KMS-11 (cell line): ENCODE data around the gene PPP1CB.

ENCODE experiments used
- H2AFZ ChIP-seq: fragments of 200-600 bp; sonication (generic); 2 replicates; pipeline ENCODE4 v1.6.1; 2016; ENCODE audit warnings: antibody characterized with exemption, mixed run types, low read depth
- H3K27ac ChIP-seq: fragments of 200-600 bp; sonication (generic); 2 replicates; pipeline ENCODE4 v1.6.1; 2016; ENCODE audit warnings: mild to moderate bottlenecking, mixed run types
- H3K27me3 ChIP-seq: fragments of 200-600 bp; sonication (generic); 2 replicates; pipeline ENCODE4 v1.6.1; 2017; ENCODE audit warnings: mild to moderate bottlenecking, low read depth, mixed run types, moderate library complexity; ENCODE audit not compliant: insufficient read depth
- H3K36me3 ChIP-seq: fragments of 200-600 bp; sonication (generic); 2 replicates; pipeline ENCODE4 v1.6.1; 2017; ENCODE audit warnings: mild to moderate bottlenecking, mixed run types; ENCODE audit not compliant: insufficient read depth
- H3K4me1 ChIP-seq: fragments of 200-600 bp; sonication (generic); 2 replicates; pipeline ENCODE4 v1.6.1; 2016; ENCODE audit warnings: mild to moderate bottlenecking, low read depth, mixed run types; ENCODE audit not compliant: poor library complexity, severe bottlenecking
- H3K4me2 ChIP-seq: fragments of 200-600 bp; sonication (generic); 2 replicates; pipeline ENCODE4 v1.7.0; 2016; ENCODE audit warnings: mild to moderate bottlenecking, mixed run types
- H3K4me3 ChIP-seq: fragments of 200-600 bp; sonication (generic); IDR thresholded peaks from 2 replicates; pipeline ENCODE4 v1.6.1; 2017; ENCODE audit warnings: low read depth, low read length, mixed read lengths; ENCODE audit not compliant: insufficient read depth
- H3K79me2 ChIP-seq: fragments of 200-600 bp; sonication (generic); 2 replicates; pipeline ENCODE4 v1.6.1; 2016; ENCODE audit warnings: low read depth, mixed run types; ENCODE audit not compliant: insufficient read depth
- H3K9ac ChIP-seq: fragments of 200-600 bp; sonication (generic); 2 replicates; pipeline ENCODE4 v1.6.1; 2016; ENCODE audit warnings: mild to moderate bottlenecking, mixed run types
- H4K20me1 ChIP-seq: fragments of 200-600 bp; sonication (generic); 2 replicates; pipeline ENCODE4 v1.6.1; 2016; ENCODE audit warnings: mild to moderate bottlenecking, mixed run types; ENCODE audit not compliant: insufficient read depth
- TF ChIP-seq, protein P1 (sequence below): fragments of 200-600 bp; sonication (generic); conservative IDR thresholded peaks from 2 replicates; pipeline ENCODE4 v1.6.1; 2017; ENCODE audit warnings: low read depth, mild to moderate bottlenecking, antibody characterized with exemption, low read length, moderate library complexity, mixed read lengths

The PPP1CB gene

GRCh38 chr2:28822036-28822435 is 70.4 kb downstream of the PPP1CB start:
- H3K27ac ChIP-seq = no peak overlapping the region
- no peak overlapping the region for H2AFZ ChIP-seq
- H3K4me3 ChIP-seq = no peak overlapping the region
- no peaks in the 10 kb centered on the region for H3K79me2 ChIP-seq
- TF ChIP-seq, protein P1, sequence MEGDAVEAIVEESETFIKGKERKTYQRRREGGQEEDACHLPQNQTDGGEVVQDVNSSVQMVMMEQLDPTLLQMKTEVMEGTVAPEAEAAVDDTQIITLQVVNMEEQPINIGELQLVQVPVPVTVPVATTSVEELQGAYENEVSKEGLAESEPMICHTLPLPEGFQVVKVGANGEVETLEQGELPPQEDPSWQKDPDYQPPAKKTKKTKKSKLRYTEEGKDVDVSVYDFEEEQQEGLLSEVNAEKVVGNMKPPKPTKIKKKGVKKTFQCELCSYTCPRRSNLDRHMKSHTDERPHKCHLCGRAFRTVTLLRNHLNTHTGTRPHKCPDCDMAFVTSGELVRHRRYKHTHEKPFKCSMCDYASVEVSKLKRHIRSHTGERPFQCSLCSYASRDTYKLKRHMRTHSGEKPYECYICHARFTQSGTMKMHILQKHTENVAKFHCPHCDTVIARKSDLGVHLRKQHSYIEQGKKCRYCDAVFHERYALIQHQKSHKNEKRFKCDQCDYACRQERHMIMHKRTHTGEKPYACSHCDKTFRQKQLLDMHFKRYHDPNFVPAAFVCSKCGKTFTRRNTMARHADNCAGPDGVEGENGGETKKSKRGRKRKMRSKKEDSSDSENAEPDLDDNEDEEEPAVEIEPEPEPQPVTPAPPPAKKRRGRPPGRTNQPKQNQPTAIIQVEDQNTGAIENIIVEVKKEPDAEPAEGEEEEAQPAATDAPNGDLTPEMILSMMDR = no peak
- H3K36me3 ChIP-seq = no peaks in the 10 kb centered on the region
- H3K27me3 ChIP-seq = no peaks in the 10 kb centered on the region
- H3K4me2 ChIP-seq = no peak overlapping the region
- H4K20me1 ChIP-seq = no peaks in the 10 kb centered on the region; the same call in 1 of the 2 replicates
- H3K4me1 ChIP-seq = no peaks in the 10 kb centered on the region
- H3K9ac ChIP-seq = no peak overlapping the region

- no peak overlapping the region for H2AFZ ChIP-seq
- no peaks in the 10 kb centered on the region for H3K36me3 ChIP-seq
- no peaks in the 10 kb centered on the region for H3K4me1 ChIP-seq
- no peak overlapping the region for H3K4me3 ChIP-seq
- H3K9ac ChIP-seq = no peak overlapping the region
- H3K27me3 ChIP-seq = no peaks in the 10 kb centered on the region
- no peak overlapping the region for H3K27ac ChIP-seq
- no peaks in the 10 kb centered on the region; the same call in 1 of the 2 replicates for H4K20me1 ChIP-seq
- H3K4me2 ChIP-seq = no peak overlapping the region
- TF ChIP-seq, protein P1 = no peak
- H3K79me2 ChIP-seq = no peaks in the 10 kb centered on the region
Observed at GRCh38 chr2:28824207-28824606, 72.6 kb downstream of the PPP1CB start.

- Histone ChIP-seq H3K79me2 (no peaks in the 10 kb centered on the region), H4K20me1 (no peaks in the 10 kb centered on the region; the same call in 1 of the 2 replicates), H2AFZ (no peak overlapping the region), H3K9ac (no peak overlapping the region), H3K36me3 (no peaks in the 10 kb centered on the region), H3K4me1 (no peaks in the 10 kb centered on the region), H3K4me2 (no peak overlapping the region), H3K4me3 (no peak overlapping the region), H3K27me3 (no peaks in the 10 kb centered on the region), H3K27ac (no peak overlapping the region)
- TF ChIP-seq, protein P1 = no peak
Observed at GRCh38 chr2:28824870-28825269, 73.2 kb downstream of the PPP1CB start.

DNA sequence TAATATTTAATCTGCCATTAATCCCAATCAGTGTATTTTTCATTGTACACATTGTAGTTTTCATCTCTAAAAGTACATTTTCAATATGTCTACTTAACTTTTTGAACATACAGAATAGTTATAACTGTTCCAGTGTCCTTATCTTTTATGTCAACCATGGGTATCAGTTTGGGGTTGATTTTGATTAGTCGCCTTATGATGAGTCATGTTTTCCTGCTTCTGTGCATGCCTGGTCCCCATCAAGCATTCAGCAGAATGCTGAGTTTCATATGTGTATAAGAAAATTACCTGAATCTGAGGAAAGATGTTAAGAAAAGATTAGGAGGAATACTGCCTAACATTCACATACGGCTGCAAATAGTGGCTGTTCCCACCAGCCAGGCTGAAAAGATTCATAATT is 76.8 kb downstream of the PPP1CB start:
- TF ChIP-seq, protein P1 = no peak
- no peak overlapping the region for H3K4me2 ChIP-seq
- H3K9ac ChIP-seq = no peak overlapping the region
- no peak overlapping the region for H2AFZ ChIP-seq
- no peaks in the 10 kb centered on the region for H3K4me1 ChIP-seq
- H3K4me3 ChIP-seq = no peak overlapping the region
- no peaks in the 10 kb centered on the region for H3K36me3 ChIP-seq
- no peaks in the 10 kb centered on the region for H3K79me2 ChIP-seq
- no peak overlapping the region for H3K27ac ChIP-seq
- no peaks in the 10 kb centered on the region for H3K27me3 ChIP-seq
- H4K20me1 ChIP-seq = no peaks in the 10 kb centered on the region
